GM12865 (cell line): Measurements from ENCODE around the gene DDX39A.

Source experiments
- DNase-seq: peaks from one replicate; pipeline ENCODE4 v3.0.0; 2010; ENCODE audit warnings: low read depth
- H3K4me3 ChIP-seq: 2 replicates; pipeline ENCODE4 v1.5.1; 2011; ENCODE audit warnings: mild to moderate bottlenecking, low read depth, low read length, control low read depth
- CTCF ChIP-seq: IDR thresholded peaks from 2 replicates; pipeline ENCODE4 v1.5.1; 2011; ENCODE audit warnings: low read length, control low read depth, low read depth, inconsistent platforms; ENCODE audit not compliant: insufficient read depth; ENCODE audit errors: missing control alignments

DDX39A gene

DNA sequence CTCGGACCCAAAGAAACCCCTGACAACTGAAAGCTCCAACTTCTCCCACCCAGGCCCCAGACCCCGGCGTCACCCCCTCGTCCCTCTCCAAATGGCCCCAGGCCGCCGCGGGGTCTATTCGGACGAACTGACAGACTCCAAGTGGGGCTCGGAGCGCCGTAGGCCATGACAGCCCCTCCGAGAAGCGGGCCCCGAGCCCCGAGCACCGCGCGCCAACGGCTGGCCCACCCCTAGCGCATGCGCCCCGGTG is 360 bp downstream of the DDX39A start:
- DNase-seq: no peak
- TF ChIP-seq CTCF: no peak
- peak overlapping the region; percentile 100 for H3K4me3 ChIP-seq

GRCh38 chr19:14416817-14417231 is 2.3 kb downstream of the DDX39A start:
- H3K4me3 ChIP-seq: peak overlapping the region; percentile 100
- peak; percentile 42 for DNase-seq
- no peak for TF ChIP-seq CTCF

- no peak overlapping the region for H3K4me3 ChIP-seq
- TF ChIP-seq CTCF: no peak
- no peak for DNase-seq
Observed at GRCh38 chr19:14414926-14415690, 4.0 kb downstream of the DDX39A start.

- no peak for TF ChIP-seq CTCF
- no peak overlapping the region for H3K4me3 ChIP-seq
- no peak for DNase-seq
Observed at GRCh38 chr19:14413693-14414181, 5.4 kb downstream of the DDX39A start.

DNA sequence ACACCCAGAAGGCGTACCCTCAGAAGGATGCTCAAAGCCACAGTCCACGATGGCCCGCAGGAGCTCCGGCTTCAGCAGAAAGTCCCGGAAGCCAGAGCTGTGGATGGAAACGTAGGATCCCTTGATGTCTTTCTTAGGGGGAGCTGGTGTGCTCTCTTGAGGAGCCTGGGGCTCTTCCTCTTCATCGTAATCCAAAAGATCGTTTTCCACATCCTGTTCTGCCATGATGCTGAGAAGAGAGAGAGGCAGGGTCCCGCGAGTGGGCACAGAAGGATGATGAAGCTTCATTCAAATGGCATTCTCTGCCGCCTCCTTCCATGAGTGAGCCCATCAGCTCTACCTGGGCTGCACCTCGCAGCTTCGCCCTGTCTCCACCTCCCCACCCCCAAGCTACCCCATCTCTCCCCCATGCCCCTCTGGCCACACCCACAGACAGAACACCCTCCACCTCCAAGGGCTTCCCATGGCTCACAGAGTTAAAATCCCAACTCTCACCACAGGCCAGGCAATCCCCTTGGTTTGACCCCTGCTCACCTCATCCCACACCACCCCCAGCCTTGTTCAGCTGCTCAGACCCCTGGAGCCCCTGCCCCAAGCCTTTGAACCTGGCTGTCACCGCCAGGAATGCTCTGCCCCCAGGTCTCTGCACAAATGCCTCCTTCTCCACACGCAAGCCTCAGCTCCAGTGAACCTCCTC is 6.0 kb downstream of the DDX39A start:
- TF ChIP-seq CTCF: no peak
- no peak overlapping the region for H3K4me3 ChIP-seq
- no peak for DNase-seq

DNA sequence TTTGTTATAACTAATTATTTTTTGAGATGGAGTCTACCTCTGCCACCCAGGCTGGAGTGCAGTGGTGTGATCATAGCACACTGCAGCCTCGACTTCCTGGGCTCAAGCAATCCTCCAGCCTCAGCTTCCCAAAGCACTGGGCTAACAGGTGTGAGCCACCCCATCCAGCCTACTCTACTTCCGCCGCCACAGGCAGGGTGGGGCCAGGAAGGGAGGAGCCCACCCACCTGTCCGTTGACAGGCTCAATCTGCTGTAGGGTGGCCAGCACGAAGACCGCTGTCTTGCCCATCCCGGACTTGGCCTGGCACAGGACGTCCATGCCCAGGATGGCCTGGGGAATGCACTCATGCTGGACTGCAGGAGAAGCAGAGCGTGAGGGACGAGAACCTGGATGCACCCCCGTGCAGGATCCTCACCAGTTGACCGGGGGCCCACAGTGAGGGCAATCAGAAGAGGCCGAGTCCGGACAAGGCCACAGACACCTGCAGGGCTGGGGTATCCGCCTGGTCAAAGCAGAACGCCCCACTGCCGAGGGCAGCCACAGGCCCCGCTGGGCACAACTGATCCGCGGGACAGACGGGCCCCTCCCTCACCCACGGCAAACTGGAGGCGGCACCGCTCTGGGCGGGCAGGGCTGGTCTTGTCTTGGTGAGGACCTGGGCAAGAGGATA is 6.7 kb downstream of the DDX39A start:
- no peak for DNase-seq
- no peak for TF ChIP-seq CTCF

More for the DNA sequence above, 6.7 kb downstream of the DDX39A start:
- H3K4me3 ChIP-seq: no peak overlapping the region
